VCaP (cell line): Measurements from ENCODE around the gene APOL6.

Experiments
- H3K27ac ChIP-seq: fragments of 450-650 bp; 2 replicates; pipeline ENCODE4 v1.5.1; 2017
- TF ChIP-seq, protein P1 (sequence below): fragments of 450-650 bp; conservative IDR thresholded peaks from 2 replicates; pipeline ENCODE4 v1.5.1; 2017; ENCODE audit warnings: mild to moderate bottlenecking, moderate library complexity

The APOL6 gene

DNA sequence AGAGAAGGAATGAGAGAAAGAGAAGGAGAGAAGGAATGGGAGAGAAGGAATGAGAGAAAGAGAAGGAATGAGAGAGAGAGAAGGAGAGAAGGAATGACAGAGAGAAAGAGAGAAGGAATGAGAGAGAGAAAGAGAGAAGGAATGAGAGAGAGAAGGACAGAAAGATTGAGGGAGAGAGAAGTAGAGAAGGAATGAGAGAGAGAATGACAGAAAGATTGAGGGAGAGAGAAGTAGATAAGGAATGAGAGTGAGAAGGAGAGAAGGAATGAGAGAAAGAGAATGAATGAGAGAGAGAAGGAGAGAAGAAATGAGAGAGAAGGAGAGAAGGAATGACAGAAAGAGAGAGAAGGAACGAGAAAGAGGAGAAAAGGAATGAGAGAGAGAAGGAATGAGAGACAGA lies 35.3 kb downstream of the APOL6 start:
- H3K27ac ChIP-seq, result no peak overlapping the region
- TF ChIP-seq, protein P1, sequence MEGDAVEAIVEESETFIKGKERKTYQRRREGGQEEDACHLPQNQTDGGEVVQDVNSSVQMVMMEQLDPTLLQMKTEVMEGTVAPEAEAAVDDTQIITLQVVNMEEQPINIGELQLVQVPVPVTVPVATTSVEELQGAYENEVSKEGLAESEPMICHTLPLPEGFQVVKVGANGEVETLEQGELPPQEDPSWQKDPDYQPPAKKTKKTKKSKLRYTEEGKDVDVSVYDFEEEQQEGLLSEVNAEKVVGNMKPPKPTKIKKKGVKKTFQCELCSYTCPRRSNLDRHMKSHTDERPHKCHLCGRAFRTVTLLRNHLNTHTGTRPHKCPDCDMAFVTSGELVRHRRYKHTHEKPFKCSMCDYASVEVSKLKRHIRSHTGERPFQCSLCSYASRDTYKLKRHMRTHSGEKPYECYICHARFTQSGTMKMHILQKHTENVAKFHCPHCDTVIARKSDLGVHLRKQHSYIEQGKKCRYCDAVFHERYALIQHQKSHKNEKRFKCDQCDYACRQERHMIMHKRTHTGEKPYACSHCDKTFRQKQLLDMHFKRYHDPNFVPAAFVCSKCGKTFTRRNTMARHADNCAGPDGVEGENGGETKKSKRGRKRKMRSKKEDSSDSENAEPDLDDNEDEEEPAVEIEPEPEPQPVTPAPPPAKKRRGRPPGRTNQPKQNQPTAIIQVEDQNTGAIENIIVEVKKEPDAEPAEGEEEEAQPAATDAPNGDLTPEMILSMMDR, result no peak

DNA sequence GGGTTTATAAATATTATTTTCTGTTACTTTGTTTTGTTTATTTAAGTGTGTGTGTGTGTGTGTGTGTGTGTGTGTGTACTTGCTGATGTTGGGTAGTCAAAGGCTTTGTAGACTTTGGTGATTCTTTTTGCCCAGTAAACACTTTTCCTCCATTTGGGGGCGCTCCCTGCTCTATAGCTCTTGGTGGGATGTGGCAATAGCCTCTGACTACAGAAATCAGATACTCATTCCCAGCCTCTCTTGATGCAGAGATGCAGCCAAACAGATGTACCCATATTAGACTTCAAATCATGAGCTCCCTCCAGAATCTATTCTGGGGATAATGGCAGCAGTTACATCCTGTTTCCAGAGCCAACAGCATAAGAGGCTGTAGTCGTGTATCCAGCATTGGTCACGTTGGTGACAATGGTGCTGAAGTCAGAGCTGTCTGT lies 36.0 kb downstream of the APOL6 start:
- TF ChIP-seq, protein P1, result no peak
- H3K27ac ChIP-seq, result no peak overlapping the region

DNA sequence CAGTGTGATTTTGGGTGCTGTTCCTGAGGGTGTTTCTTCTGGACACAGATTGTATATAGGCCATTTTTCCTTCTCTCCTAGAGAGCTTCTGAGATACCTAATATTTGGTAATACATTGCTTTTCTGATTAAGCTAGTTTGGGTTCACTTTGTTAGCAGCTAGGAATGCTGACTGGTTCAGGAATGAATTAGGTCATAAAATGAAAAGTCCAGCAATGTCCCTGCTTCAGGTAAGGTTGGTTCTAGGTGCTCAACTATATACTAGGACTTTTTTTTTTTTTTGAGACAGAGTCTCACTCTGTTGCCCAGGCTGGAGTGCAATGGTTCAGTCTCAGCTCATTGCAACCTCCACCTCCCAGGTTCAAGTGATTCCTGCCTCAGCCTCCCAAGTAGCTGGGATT lies 36.5 kb downstream of the APOL6 start:
- TF ChIP-seq, protein P1, result no peak
- no peak overlapping the region for H3K27ac ChIP-seq

DNA sequence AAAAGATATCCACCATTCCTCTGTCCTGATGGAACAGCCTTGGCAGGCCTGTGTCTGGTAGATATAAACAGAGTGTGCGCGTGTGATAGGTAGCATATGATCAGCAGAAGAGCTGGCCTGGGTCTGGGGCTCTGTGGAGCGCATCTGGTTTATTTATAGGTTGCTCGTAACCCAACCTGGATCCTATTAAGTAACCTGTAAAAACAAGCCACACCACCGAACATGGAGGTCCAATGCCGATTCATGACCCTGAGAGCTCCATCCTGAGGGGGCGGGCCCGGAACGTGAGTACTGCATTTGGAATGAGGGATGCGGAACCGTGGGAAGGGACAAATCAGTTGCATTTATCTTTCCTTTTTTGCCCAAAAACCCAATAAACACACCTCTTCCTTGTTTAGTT lies 37.5 kb downstream of the APOL6 start:
- TF ChIP-seq, protein P1, result no peak
- no peak overlapping the region for H3K27ac ChIP-seq

DNA sequence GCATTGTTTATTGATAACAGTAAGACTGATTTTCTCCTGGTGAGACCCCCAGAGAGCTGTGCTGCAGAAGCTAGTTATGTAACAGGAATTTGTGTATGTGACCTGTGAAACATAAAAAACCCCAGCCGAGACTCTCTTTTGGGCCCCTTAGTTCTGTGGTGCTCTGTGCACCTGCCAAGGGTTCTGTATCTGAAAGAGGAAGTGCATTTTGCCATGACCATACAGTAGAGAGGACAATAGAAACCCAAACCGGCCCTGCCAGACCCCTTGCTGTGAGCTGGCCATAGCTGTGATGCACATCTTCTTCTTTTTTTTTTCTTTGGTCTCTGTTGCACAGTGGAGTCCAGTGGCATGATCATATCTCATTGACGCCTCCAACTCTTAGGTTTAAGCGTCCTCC lies 38.1 kb downstream of the APOL6 start:
- no peak overlapping the region for H3K27ac ChIP-seq
- TF ChIP-seq, protein P1, result no peak

DNA sequence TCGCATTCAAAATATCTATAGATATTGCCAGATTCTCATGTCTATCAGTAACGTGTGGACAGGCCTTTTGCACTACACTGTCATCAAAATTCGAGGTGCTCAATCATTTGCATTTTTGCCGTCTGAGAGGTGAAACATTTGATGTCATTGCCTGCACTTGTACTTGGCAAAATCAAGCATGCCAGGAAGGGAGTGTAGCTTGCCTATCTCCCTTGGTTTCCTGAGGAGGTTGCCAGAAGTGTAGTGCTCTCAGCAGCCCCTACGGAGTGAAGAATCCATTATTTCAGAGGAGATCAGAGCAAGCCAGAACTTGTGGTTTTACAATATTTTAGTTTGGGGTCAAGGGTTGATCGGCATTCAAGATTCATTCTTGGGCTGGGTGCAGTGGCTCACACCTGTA lies 39.2 kb downstream of the APOL6 start:
- H3K27ac ChIP-seq, result no peak overlapping the region
- TF ChIP-seq, protein P1, result no peak

DNA sequence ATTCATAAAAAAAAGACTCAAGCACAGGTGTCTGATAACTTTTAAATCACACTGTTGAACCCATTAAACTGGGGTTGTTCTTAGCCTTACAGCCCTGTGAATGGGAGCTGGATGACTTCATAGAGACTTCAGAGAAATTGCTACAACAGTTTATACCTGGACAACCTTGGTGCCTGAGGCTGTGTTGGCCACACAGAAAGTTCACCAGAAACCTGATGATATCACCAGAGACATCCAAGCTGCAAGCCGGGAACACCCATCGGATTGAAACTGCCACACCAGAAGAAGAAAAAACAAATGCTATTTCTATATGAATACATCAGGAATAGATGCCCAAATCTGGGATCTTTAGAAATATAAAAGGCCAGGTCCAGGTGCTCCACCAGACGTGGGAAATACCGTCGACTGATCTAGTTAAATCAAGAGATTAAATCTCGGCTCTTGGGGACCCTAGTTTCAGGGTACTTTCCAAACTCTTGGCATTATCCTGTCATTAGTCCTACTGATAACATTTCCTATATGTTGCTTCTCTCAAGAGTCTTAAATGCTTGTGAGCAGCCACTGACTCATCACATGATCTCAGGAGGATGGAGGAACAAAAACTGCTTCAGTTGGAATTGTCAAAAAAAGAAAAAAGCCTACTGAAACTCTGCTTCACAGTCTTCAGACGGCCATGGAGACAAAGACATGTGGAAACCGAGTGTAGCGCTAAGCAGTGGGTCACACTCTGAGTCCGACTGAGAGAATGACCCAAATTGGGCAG lies 40.8 kb downstream of the APOL6 start:
- H3K27ac ChIP-seq, result peak overlapping the region; percentile 73
- TF ChIP-seq, protein P1, result no peak
